ENCODE results near the gene FBXL7.

DNA sequence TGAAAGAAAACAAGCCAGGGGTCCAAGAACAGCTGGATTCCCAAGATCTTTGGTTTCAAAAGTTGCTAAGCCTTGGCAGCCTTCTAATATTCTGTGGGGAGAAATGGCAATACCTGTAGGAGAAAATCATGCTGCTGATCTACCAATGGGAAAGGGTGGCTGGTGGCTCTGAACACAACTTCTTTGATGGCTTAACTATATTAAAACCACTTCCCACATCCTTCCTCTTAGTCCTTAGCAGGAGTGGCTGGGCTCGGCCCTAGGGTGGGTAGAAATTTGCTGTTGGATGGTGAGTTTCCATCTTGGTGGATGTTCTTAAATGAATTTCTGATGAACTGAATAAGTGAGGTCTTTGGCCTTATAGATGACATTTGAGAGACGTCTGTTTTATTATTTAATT, 19.5 kb upstream of the FBXL7 start:
- no peak for TF ChIP-seq CTCF (IDR thresholded peaks at IDR 0.05)
- TF ChIP-seq, protein P1, sequence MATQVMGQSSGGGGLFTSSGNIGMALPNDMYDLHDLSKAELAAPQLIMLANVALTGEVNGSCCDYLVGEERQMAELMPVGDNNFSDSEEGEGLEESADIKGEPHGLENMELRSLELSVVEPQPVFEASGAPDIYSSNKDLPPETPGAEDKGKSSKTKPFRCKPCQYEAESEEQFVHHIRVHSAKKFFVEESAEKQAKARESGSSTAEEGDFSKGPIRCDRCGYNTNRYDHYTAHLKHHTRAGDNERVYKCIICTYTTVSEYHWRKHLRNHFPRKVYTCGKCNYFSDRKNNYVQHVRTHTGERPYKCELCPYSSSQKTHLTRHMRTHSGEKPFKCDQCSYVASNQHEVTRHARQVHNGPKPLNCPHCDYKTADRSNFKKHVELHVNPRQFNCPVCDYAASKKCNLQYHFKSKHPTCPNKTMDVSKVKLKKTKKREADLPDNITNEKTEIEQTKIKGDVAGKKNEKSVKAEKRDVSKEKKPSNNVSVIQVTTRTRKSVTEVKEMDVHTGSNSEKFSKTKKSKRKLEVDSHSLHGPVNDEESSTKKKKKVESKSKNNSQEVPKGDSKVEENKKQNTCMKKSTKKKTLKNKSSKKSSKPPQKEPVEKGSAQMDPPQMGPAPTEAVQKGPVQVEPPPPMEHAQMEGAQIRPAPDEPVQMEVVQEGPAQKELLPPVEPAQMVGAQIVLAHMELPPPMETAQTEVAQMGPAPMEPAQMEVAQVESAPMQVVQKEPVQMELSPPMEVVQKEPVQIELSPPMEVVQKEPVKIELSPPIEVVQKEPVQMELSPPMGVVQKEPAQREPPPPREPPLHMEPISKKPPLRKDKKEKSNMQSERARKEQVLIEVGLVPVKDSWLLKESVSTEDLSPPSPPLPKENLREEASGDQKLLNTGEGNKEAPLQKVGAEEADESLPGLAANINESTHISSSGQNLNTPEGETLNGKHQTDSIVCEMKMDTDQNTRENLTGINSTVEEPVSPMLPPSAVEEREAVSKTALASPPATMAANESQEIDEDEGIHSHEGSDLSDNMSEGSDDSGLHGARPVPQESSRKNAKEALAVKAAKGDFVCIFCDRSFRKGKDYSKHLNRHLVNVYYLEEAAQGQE (IDR thresholded peaks at IDR 0.05; ENCODE audit: insufficient read depth in 1 of 2, low read depth in 2 of 2, low read length in 1 of 2), result no peak

All from Panc1 (cell line).